Transverse colon (tissue), 4 donors: ENCODE results near the gene METTL24. TPM values are rescaled to one million over a fixed set of nuclear protein-coding genes. Genes with fewer than 3 reads are reported as not detected.

Experiments
- DNase-seq: peaks from one replicate; pipeline ENCODE4 v3.0.0-alpha.2; 2019
- H3K27ac ChIP-seq, 4 donors: fragments of 200-600 bp; sonication (generic); 2 replicates each; pipeline ENCODE4 v1.5.1; 2016 to 2018; ENCODE audit warnings: inconsistent platforms in 4 of 4
- H3K27me3 ChIP-seq: fragments of 200-600 bp; sonication (generic); 2 replicates; pipeline ENCODE4 v1.5.1; 2017; ENCODE audit warnings: inconsistent platforms
- H3K36me3 ChIP-seq, 4 donors: fragments of 200-600 bp; sonication (generic); 2 replicates each; pipeline ENCODE4 v1.5.1; 2017 to 2019; ENCODE audit warnings: inconsistent platforms in 4 of 4
- H3K4me1 ChIP-seq, 4 donors: fragments of 200-600 bp; sonication (generic); 2 replicates each; pipeline ENCODE4 v1.5.1; 2017 to 2020; ENCODE audit warnings: inconsistent platforms in 4 of 4
- H3K4me3 ChIP-seq, 4 donors: fragments of 200-600 bp; sonication (generic); 1 replicate in 1 of 4; 2 replicates in 3 of 4; pipeline versions ENCODE4 v1.5.1 to v1.6.1; 2017 to 2019; ENCODE audit warnings: inconsistent platforms in 4 of 4
- H3K9me3 ChIP-seq, 2 donors: fragments of 200-600 bp; sonication (generic); 2 replicates each; pipeline ENCODE4 v1.5.1; 2017 to 2019; ENCODE audit warnings: inconsistent platforms in 2 of 2
- EP300 ChIP-seq: sonication (generic); formaldehyde crosslinking; IDR thresholded peaks from one replicate; pipeline ENCODE4 v1.6.1; 2017; ENCODE audit warnings: antibody characterized with exemption, low read depth
- POLR2A ChIP-seq: fragments of 450-650 bp; IDR thresholded peaks from one replicate; pipeline ENCODE4 v1.6.1; 2016; ENCODE audit warnings: antibody characterized with exemption, mild to moderate bottlenecking, moderate library complexity
- POLR2AphosphoS5 ChIP-seq, 3 donors: sonication (generic); formaldehyde crosslinking; IDR thresholded peaks; one replicate each; pipeline ENCODE4 v1.6.1; 2016; ENCODE audit warnings: antibody characterized with exemption in 3 of 3
- WGBS, 2 donors: methylation state at CpG; one replicate each; pipeline ENCODE4 v1.1.5; 2018; ENCODE audit warnings: low coverage in 1 of 2; 5-methylcytosine and 5-hydroxymethylcytosine counted together
- in situ Hi-C, 4 donors: fragments of 200-750 bp; cut with MboI; loops; one replicate each; pipeline versions ENCODE4 v1.15.0 to v1.15.1; 2017; ENCODE audit warnings: low sequenced_read_pairs in 3 of 4, low pct_ligation_motif_present in 1 of 4, low pct_unique_long_range_greater_than_20kb in 1 of 4
- intact Hi-C: fragments of 100-400 bp; cut with DNase I; formaldehyde crosslinking; loops from one replicate; pipeline ENCODE4 v1.15.1; 2023; ENCODE audit warnings: low total_unique reads
- total RNA-seq, 4 donors: library from RNA; depleted of rRNA; stranded (reverse); fragments of >200 nt; gene quantifications; one replicate each; pipeline ENCODE4 v1.1.0, GENCODE V29; 2016
- TF ChIP-seq, protein P1 (sequence below), 5 experiments: fragments of 200-600 bp in 3 of 5; fragments of 450-650 bp in 2 of 5; sonication (generic) in 3 of 5; IDR thresholded peaks; 1 replicate in 2 of 5; 2 replicates in 3 of 5; pipeline ENCODE4 v1.5.1; 2016 to 2017; ENCODE audit warnings: antibody characterized with exemption in 5 of 5, inconsistent platforms in 3 of 5, mild to moderate bottlenecking in 2 of 5, moderate library complexity in 1 of 5

METTL24 gene
- total RNA-seq, 4 donors from 2014 or later: 1.4 to 59.9 (median 14.7) TPM

DNA sequence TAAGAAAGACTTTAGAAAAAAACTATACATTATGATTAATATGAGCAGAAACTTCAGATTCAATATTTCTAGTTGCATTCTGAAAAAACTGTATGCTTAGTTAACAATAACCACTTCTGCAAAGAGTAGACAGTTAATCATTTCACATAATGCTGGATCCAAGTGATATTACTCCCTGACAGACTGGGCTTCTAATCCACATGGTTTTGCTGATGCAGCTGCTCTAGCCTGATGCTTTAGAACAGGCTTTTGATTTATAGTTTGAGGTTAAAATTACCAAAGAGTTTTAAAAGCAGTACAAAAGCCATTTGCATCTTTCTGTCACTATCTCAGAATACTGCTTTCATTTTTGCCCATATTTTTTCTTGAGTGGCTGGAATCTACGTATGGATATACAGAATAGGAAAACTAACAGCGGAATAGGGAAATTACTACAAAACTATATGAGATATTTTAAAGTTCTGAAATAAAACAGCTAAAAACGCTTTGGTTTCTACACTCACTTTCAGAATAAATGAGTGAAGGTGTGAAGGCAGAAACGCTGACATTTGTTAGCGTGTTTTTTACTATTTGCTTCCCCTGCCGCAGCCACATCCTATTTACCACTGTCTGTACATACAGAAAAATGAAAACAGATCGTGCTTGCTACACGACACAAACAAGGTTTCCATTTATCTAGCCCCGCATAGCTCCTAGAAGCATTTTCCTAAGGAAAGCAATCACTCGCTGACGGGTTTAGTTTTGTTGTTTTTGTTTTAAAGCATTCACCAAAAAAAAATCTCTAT, 61.7 kb downstream of the METTL24 start:
- WGBS, 2 donors: 66 to 69% methylated on average over 11 of the region's 11 CpGs
- Histone ChIP-seq H3K9me3 (no peaks in the 10 kb centered on the region), H3K36me3 (no peaks in the 10 kb centered on the region), H3K27ac (no peak overlapping the region), H3K27me3 (no peaks in the 10 kb centered on the region), H3K4me1 (no peaks in the 10 kb centered on the region), H3K4me3 (no peak overlapping the region)
- in situ Hi-C loops (no loop called here), intact Hi-C loops (no loop called here)
- DNase-seq: no peak
- no peak for TF ChIP-seq EP300
- TF ChIP-seq POLR2AphosphoS5 (IDR thresholded peaks at IDR 0.05): no peak
- TF ChIP-seq POLR2A: no peak
- TF ChIP-seq, protein P1, sequence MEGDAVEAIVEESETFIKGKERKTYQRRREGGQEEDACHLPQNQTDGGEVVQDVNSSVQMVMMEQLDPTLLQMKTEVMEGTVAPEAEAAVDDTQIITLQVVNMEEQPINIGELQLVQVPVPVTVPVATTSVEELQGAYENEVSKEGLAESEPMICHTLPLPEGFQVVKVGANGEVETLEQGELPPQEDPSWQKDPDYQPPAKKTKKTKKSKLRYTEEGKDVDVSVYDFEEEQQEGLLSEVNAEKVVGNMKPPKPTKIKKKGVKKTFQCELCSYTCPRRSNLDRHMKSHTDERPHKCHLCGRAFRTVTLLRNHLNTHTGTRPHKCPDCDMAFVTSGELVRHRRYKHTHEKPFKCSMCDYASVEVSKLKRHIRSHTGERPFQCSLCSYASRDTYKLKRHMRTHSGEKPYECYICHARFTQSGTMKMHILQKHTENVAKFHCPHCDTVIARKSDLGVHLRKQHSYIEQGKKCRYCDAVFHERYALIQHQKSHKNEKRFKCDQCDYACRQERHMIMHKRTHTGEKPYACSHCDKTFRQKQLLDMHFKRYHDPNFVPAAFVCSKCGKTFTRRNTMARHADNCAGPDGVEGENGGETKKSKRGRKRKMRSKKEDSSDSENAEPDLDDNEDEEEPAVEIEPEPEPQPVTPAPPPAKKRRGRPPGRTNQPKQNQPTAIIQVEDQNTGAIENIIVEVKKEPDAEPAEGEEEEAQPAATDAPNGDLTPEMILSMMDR (IDR thresholded peaks at IDR 0.05): no peak

DNA sequence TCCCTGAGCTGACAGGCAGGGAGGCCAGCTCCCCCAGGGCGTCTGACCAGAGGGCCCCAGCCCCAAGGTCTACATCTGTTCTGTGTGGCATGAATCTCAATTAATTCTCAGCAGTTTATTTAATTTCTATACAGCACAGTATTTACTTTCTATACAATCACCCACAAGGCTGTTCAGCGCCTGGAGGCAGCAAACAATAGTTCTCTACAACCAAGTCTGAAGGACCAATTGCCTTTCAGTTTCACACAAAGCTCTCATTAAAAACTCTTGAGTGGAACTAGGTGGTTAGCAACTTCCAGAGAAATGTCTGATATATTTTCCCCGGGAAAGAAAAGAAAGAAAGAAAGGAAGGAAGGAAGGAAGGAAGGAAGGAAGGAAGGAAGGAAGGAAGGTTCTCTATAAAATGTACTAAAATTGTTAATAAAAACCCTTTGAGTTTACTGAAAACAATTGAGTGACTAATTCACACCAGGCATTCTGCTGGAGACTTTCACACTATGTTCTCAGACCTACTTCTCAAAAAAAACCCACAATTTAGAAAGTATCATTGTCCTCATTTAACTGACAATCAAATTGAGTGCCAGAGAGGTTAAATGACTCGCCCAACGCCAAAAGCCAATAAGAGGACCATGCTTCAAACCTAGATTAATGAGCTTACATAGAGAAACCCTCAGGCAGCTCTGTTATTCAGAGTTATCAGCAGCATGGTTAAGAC, 62.5 kb downstream of the METTL24 start:
- in situ Hi-C loops: no loop called here
- 59 to 75% methylated on average over 3 to 5 of the region's 5 CpGs for WGBS, 2 donors

DNA sequence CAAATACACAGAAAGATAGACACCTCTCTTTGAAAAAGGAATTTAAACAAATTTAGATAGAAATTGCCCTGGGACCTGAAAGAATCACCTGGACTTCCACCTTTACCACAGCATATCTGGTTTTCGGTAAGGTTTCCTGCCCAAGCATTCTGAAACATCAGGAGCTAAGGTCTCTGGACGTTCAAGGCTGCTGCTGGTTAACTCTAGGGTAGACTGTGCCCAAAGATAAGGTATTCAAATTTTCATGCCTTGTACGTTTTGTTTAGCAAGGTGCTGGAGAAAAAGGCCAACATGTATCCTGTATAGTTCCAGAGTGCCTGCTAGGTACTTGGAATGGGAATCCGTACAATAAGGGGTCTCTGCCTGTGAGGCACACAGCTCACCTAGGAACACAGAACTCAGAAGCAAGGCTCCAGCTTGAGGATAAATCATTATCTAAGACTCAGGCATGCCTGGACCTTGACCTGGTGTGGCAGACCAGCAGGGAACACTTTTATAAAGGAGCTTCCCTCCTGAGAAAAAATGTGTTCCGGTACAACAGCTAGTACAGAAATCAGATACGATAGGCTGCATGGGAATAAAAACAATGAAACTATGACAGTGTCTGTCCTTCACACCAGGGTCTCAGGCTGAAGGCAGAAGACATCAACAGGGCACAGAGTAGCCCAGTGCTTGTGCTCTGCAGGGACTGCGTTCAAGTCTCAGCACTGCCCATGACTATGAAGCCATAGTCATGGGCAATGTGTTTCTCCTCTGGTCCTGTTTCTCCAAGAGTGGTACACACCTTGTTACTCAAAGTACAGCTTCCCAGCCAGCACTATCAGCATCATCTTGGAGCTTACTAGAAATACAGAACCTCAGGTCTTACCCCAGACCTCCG, 70.4 kb downstream of the METTL24 start:
- no peak overlapping the region for H3K4me3 ChIP-seq
- no peaks in the 10 kb centered on the region for H3K27me3 ChIP-seq
- TF ChIP-seq POLR2A: no peak
- TF ChIP-seq, protein P1 (IDR thresholded peaks at IDR 0.05): no peak
- no peak for TF ChIP-seq EP300
- no peak for TF ChIP-seq POLR2AphosphoS5 (IDR thresholded peaks at IDR 0.05)
- peaks cover 3 to 30% (median 11%) of the 10 kb centered on the region in 4 donors for H3K4me1 ChIP-seq
- peak; percentile 41 for DNase-seq
- no peaks in the 10 kb centered on the region for H3K36me3 ChIP-seq
- 71 to 92% methylated on average over 2 to 8 of the region's 8 CpGs for WGBS, 2 donors
- in situ Hi-C loops: no loop called here
- no peaks in the 10 kb centered on the region for H3K9me3 ChIP-seq
- intact Hi-C loops: no loop called here
- H3K27ac ChIP-seq: peak overlapping the region in 3 of 4 donors; percentile 14 to 61 (median 31)

More for the DNA sequence above, 62.5 kb downstream of the METTL24 start:
- TF ChIP-seq POLR2A (no peak), EP300 (no peak), POLR2AphosphoS5 (IDR thresholded peaks at IDR 0.05) (no peak)
- TF ChIP-seq, protein P1 (IDR thresholded peaks at IDR 0.05): no peak
- Histone ChIP-seq H3K9me3 (no peaks in the 10 kb centered on the region), H3K4me1 (no peaks in the 10 kb centered on the region), H3K36me3 (no peaks in the 10 kb centered on the region), H3K27ac (no peak overlapping the region), H3K4me3 (no peak overlapping the region), H3K27me3 (no peaks in the 10 kb centered on the region)
- no peak for DNase-seq
- intact Hi-C loops: no loop called here
